Measurements from ENCODE around the gene PPFIBP1. TPM values are rescaled to one million over a fixed set of nuclear protein-coding genes. Genes with fewer than 3 reads are reported as not detected.

Gene PPFIBP1
- total RNA-seq, 4 donors from 2014 or later: 47.2 to 77.3 (median 52.7) TPM

- DNase-seq (ENCODE audit: low spot score in 2 of 2): no peak
- 73 to 74% methylated on average over 6 of the region's 6 CpGs for WGBS, 2 donors
Observed at GRCh38 chr12:27667540-27667939, 143.5 kb downstream of the PPFIBP1 start.

GRCh38 chr12:27672051-27672450 is 148.0 kb downstream of the PPFIBP1 start:
- intact Hi-C loops (cut with DNase I; ENCODE audit: low total_unique reads): no loop called here
- no peak overlapping the region for H3K4me3 ChIP-seq (ENCODE audit: low read depth, poor library complexity, severe bottlenecking)
- TF ChIP-seq CTCF (IDR thresholded peaks at IDR 0.05): no peak
- no peak for TF ChIP-seq POLR2A (IDR thresholded peaks at IDR 0.05)
- DNase-seq (ENCODE audit: low spot score in 2 of 2): no peak
- 74 to 82% methylated on average over 4 of the region's 4 CpGs for WGBS, 2 donors

More at GRCh38 chr12:27667540-27667939, 143.5 kb downstream of the PPFIBP1 start:
- H3K4me3 ChIP-seq (ENCODE audit: low read depth, poor library complexity, severe bottlenecking): no peak overlapping the region
- intact Hi-C loops (cut with DNase I; ENCODE audit: low total_unique reads): no loop called here
- TF ChIP-seq CTCF (IDR thresholded peaks at IDR 0.05) (no peak), POLR2A (IDR thresholded peaks at IDR 0.05) (no peak)

GRCh38 chr12:27672643-27673042 is 148.6 kb downstream of the PPFIBP1 start:
- no peak overlapping the region for H3K4me3 ChIP-seq (ENCODE audit: low read depth, poor library complexity, severe bottlenecking)
- intact Hi-C loops (cut with DNase I; ENCODE audit: low total_unique reads): no loop called here
- WGBS, 2 donors: 62 to 71% methylated on average over 1 of the region's 1 CpG
- DNase-seq (ENCODE audit: low spot score in 2 of 2): no peak
- TF ChIP-seq CTCF (IDR thresholded peaks at IDR 0.05): no peak
- TF ChIP-seq POLR2A (IDR thresholded peaks at IDR 0.05): no peak

- intact Hi-C loops (cut with DNase I; ENCODE audit: low total_unique reads): no loop called here
- TF ChIP-seq CTCF (IDR thresholded peaks at IDR 0.05): no peak
- no peak for TF ChIP-seq POLR2A (IDR thresholded peaks at IDR 0.05)
- WGBS, 2 donors: 50 to 54% methylated on average over 3 of the region's 3 CpGs
- DNase-seq (ENCODE audit: low spot score in 2 of 2): no peak
- no peak overlapping the region for H3K4me3 ChIP-seq (ENCODE audit: low read depth, poor library complexity, severe bottlenecking)
Observed at GRCh38 chr12:27673101-27673718, 149.2 kb downstream of the PPFIBP1 start.

GRCh38 chr12:27674989-27675388 is 151.0 kb downstream of the PPFIBP1 start:
- no peak for TF ChIP-seq CTCF (IDR thresholded peaks at IDR 0.05)
- no peak for TF ChIP-seq POLR2A (IDR thresholded peaks at IDR 0.05)
- no peak overlapping the region for H3K4me3 ChIP-seq (ENCODE audit: low read depth, poor library complexity, severe bottlenecking)
- 70 to 86% methylated on average over 2 of the region's 2 CpGs for WGBS, 2 donors
- intact Hi-C loops (cut with DNase I; ENCODE audit: low total_unique reads): no loop called here
- no peak for DNase-seq (ENCODE audit: low spot score in 2 of 2)

GRCh38 chr12:27680619-27681018 is 156.6 kb downstream of the PPFIBP1 start:
- no peak for TF ChIP-seq CTCF (IDR thresholded peaks at IDR 0.05)
- TF ChIP-seq POLR2A (IDR thresholded peaks at IDR 0.05): no peak
- H3K4me3 ChIP-seq (ENCODE audit: low read depth, poor library complexity, severe bottlenecking): no peak overlapping the region
- intact Hi-C loops (cut with DNase I; ENCODE audit: low total_unique reads): no loop called here
- DNase-seq (ENCODE audit: low spot score in 2 of 2): no peak

Measured in lower leg skin (tissue), 4 donors.